Endothelial cell of umbilical vein (primary cell): ENCODE data around the gene USP6NL. TPM values are rescaled to one million over a fixed set of nuclear protein-coding genes. Genes with fewer than 3 reads are reported as not detected.

ENCODE experiments used
- BruUV-seq: library from RNA; stranded (reverse); fragments of 400-500 nt; replicated peaks from 2 replicates; lab custom pipeline; 2021; lab: Mats Ljungman, UMichigan
- CTCF ChIA-PET: fragments of 300-600, 350-600 bp; sonication (Branson Sonifier 250); formaldehyde crosslinking; loops from one replicate; lab custom pipeline; 2021; ENCODE audit warnings: antibody characterized with exemption, inconsistent platforms; lab: Charles Lee
- POLR2A ChIA-PET: fragments of 300-600, 350-600 bp; sonication (Branson Sonifier 250); formaldehyde crosslinking; loops from one replicate; lab custom pipeline; 2021; ENCODE audit warnings: antibody characterized with exemption, inconsistent platforms; lab: Charles Lee
- DNase-seq: peaks from one replicate; pipeline ENCODE4 v3.0.0-alpha.2; 2011; ENCODE audit warnings: low read depth, low spot score
- FAIRE-seq: peaks from 2 replicates; lab custom pipeline; 2011; peaks lifted over from hg19 to GRCh38; lab: Jason Lieb, UNC
- H2AFZ ChIP-seq: 2 replicates; pipeline ENCODE4 v1.6.0; 2012; ENCODE audit warnings: low read depth, low read length, control low read depth, inconsistent platforms
- H3K27ac ChIP-seq: 2 replicates; pipeline ENCODE4 v1.5.1; 2011; ENCODE audit warnings: low read depth, mild to moderate bottlenecking, control low read depth, low read length, moderate library complexity; ENCODE audit not compliant: insufficient read depth
- H3K27me3 ChIP-seq, 2 experiments: 2 replicates each; pipeline versions ENCODE4 v1.6.0 to v1.6.1; 2011; ENCODE audit warnings: low read length in 2 of 2, mixed read lengths in 1 of 2; ENCODE audit not compliant: control insufficient read depth in 2 of 2, insufficient read depth in 2 of 2
- H3K36me3 ChIP-seq, 2 experiments: 2 replicates in 1 of 2; 3 replicates in 1 of 2; pipeline ENCODE4 v1.5.1; 2011; ENCODE audit warnings: low read length in 2 of 2, mild to moderate bottlenecking in 1 of 2, moderate library complexity in 1 of 2; ENCODE audit not compliant: control insufficient read depth in 2 of 2, insufficient read depth in 2 of 2; ENCODE audit errors: extremely low read depth in 1 of 2
- H3K4me1 ChIP-seq: 3 replicates; pipeline ENCODE4 v1.5.1; 2011; ENCODE audit warnings: mild to moderate bottlenecking, low read length; ENCODE audit not compliant: control insufficient read depth, insufficient read depth; ENCODE audit errors: extremely low read depth
- H3K4me2 ChIP-seq: 2 replicates; pipeline ENCODE4 v1.6.1; 2011; ENCODE audit warnings: low read length, control low read depth, mixed read lengths; ENCODE audit not compliant: insufficient read depth
- H3K4me3 ChIP-seq, 3 experiments: fragments of 200-600 bp in 1 of 3; sonication (generic), shearing (Covaris generic) in 1 of 3; replicated peaks in 1 of 3; 2 replicates each; pipeline ENCODE4 v1.5.1; 2011 to 2016; ENCODE audit warnings: control low read depth in 3 of 3, low read length in 3 of 3, mild to moderate bottlenecking in 2 of 3, inconsistent platforms in 1 of 3, low read depth in 1 of 3, moderate library complexity in 1 of 3; ENCODE audit not compliant: insufficient read depth in 1 of 3
- H3K79me2 ChIP-seq: 2 replicates; pipeline ENCODE4 v1.6.0; 2012; ENCODE audit warnings: low read length, inconsistent platforms; ENCODE audit not compliant: control insufficient read depth, insufficient read depth
- H3K9ac ChIP-seq: replicated peaks from 2 replicates; pipeline ENCODE3; 2011; ENCODE audit warnings: low read length, control low read depth; ENCODE audit not compliant: insufficient read depth; ENCODE audit errors: extremely low read depth
- H3K9me1 ChIP-seq: replicated peaks from 3 replicates; pipeline ENCODE4 v1.6.0; 2011; ENCODE audit warnings: mild to moderate bottlenecking, low read length; ENCODE audit not compliant: control insufficient read depth, insufficient read depth; ENCODE audit errors: extremely low read depth
- H3K9me3 ChIP-seq: replicated peaks from 2 replicates; pipeline ENCODE4 v1.5.1; 2012; ENCODE audit warnings: low read length, inconsistent platforms; ENCODE audit not compliant: control insufficient read depth, insufficient read depth
- H4K20me1 ChIP-seq: replicated peaks from 2 replicates; pipeline ENCODE3; 2011; ENCODE audit warnings: mild to moderate bottlenecking, low read length; ENCODE audit not compliant: control insufficient read depth, insufficient read depth; ENCODE audit errors: extremely low read depth
- CTCF ChIP-seq, 2 donors: IDR thresholded peaks; 1 replicate in 1 of 2; 2 replicates in 1 of 2; pipeline ENCODE4 v1.5.1; 2011; ENCODE audit warnings: low read length in 2 of 2, mild to moderate bottlenecking in 2 of 2, moderate library complexity in 2 of 2, control low read depth in 1 of 2, inconsistent platforms in 1 of 2, low read depth in 1 of 2; ENCODE audit not compliant: insufficient read depth in 1 of 2; ENCODE audit errors: extremely low read depth in 1 of 2
- EZH2 ChIP-seq: IDR thresholded peaks from 2 replicates; pipeline ENCODE4 v1.6.1; 2012; ENCODE audit warnings: borderline replicate concordance, low read depth, mild to moderate bottlenecking, moderate library complexity, low read length, inconsistent platforms; ENCODE audit not compliant: severe bottlenecking
- FOS ChIP-seq: IDR thresholded peaks from 2 replicates; pipeline ENCODE4 v1.6.1; 2011; ENCODE audit warnings: mild to moderate bottlenecking, low read length, moderate library complexity, borderline replicate concordance; ENCODE audit not compliant: insufficient read depth
- GATA2 ChIP-seq: IDR thresholded peaks from 2 replicates; pipeline ENCODE4 v1.7.0; 2011; ENCODE audit warnings: low read depth, mild to moderate bottlenecking, moderate library complexity, mixed read lengths, low read length; ENCODE audit not compliant: insufficient read length, insufficient read depth
- JUN ChIP-seq: IDR thresholded peaks from 2 replicates; pipeline ENCODE4 v1.6.1; 2011; ENCODE audit warnings: borderline replicate concordance, low read depth; ENCODE audit not compliant: insufficient read length, insufficient read depth
- MYC ChIP-seq: IDR thresholded peaks from one replicate; pipeline ENCODE4 v1.6.1; 2011; ENCODE audit warnings: mild to moderate bottlenecking, low read depth, low read length
- POLR2A ChIP-seq: IDR thresholded peaks from 2 replicates; pipeline ENCODE4 v1.6.1; 2012; ENCODE audit warnings: low read depth, mild to moderate bottlenecking, control low read depth, low read length
- POLR2AphosphoS5 ChIP-seq: IDR thresholded peaks from 2 replicates; pipeline ENCODE4 v1.6.1; 2012; ENCODE audit warnings: low read depth, mild to moderate bottlenecking, control low read depth, low read length, moderate library complexity; ENCODE audit not compliant: insufficient read depth
- dilution Hi-C: fragments of 300-500 bp; cut with MboI; formaldehyde crosslinking; loops from one replicate; pipeline ENCODE4 v1.15.0; 2019; ENCODE audit warnings: low sequenced_read_pairs; ENCODE audit not compliant: extremely low pct_ligation_motif_present
- intact Hi-C: fragments of 100-400 bp; cut with micrococcal nuclease; formaldehyde crosslinking; loops from one replicate; pipeline ENCODE4 v1.10.0; 2022
- polyA plus RNA-seq, 4 experiments: library from polyadenylated mRNA; depleted of rRNA in 3 of 4; stranded (reverse) in 3 of 4; unstranded in 1 of 4; fragments of >200 nt; gene quantifications; 2 replicates each; pipeline versions ENCODE4 v1.2.1 to v1.2.3, GENCODE V29; 2011 to 2012; ENCODE audit warnings: missing spikeins in 1 of 4
- total RNA-seq: library from RNA; stranded (reverse); gene quantifications from 2 replicates; pipeline ENCODE4 v1.2.3, GENCODE V29; 2021
- TF ChIP-seq, protein P1 (sequence below): IDR thresholded peaks from 2 replicates; pipeline ENCODE4 v1.6.1; 2011; ENCODE audit not compliant: insufficient read depth, insufficient read length

USP6NL gene
- total and polyA plus RNA-seq, 2 donors (not counting 3 experiments of a cell fraction or from before 2014, with no cell fraction given): 13.5 to 29.2 TPM

DNA sequence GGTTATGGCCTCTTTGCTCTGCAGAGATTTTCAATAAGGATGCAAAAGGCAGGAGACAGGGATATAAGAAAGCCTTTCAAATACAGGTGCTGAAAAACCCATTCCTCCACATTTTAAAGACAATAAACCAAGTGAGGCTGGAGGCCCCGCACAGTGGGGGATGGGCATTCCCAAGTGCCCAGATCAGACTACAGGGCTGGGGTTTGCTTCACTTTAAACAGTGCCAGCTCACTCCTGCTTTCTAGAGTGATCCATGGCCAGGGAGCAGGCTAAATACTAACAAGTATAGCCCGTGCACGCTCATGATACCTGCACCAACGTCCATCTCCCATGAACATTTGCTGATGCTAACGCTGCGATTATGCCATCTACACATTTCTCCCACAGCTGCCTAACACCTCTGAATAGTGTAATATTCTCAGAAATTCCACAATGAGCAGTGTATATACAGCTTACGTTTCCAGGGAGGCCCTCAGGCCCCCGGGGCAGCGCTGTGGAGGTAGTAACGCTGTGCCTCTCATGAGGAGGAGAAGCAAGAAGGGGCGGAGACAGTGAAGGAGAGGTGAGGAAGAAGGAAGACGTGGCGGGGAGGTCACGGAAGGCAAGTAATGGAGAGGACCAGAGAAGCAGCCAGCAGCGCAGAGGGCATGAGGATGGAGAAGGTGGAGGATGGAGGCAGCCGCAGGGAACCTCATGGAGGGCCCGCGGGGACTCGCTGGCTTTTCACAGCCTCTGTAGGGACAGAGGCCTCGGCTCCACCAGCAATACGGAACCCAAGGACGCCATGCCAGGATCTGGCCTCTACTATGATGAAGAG is 141.7 kb downstream of the USP6NL start:
- no peaks in the 10 kb centered on the region for H3K27me3 ChIP-seq
- H3K27ac ChIP-seq: no peak overlapping the region
- H4K20me1 ChIP-seq: peaks cover 3% of the 10 kb centered on the region
- no peaks in the 10 kb centered on the region for H3K79me2 ChIP-seq
- H3K4me1 ChIP-seq: peaks cover 10% of the 10 kb centered on the region
- no peak overlapping the region for H3K4me2 ChIP-seq
- H3K9ac ChIP-seq: no peak overlapping the region
- no peaks in the 10 kb centered on the region for H3K9me1 ChIP-seq
- no peak overlapping the region for H3K4me3 ChIP-seq
- dilution Hi-C loops: no loop called here
- CTCF ChIA-PET: no interaction called here
- POLR2A ChIA-PET: no interaction called here
- TF ChIP-seq CTCF (IDR thresholded peaks at IDR 0.05; ENCODE audit: extremely low read depth in 1 of 2, insufficient read depth in 1 of 2, low read depth in 1 of 2, low read length in 2 of 2) (no peak), POLR2AphosphoS5 (no peak), JUN (no peak), MYC (no peak), FOS (no peak), POLR2A (no peak), GATA2 (no peak), EZH2 (no peak)
- TF ChIP-seq, protein P1, sequence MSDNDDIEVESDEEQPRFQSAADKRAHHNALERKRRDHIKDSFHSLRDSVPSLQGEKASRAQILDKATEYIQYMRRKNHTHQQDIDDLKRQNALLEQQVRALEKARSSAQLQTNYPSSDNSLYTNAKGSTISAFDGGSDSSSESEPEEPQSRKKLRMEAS: no peak
- no peaks in the 10 kb centered on the region for H3K9me3 ChIP-seq
- H2AFZ ChIP-seq: no peak overlapping the region
- H3K36me3 ChIP-seq: peaks cover 3 to 4% of the 10 kb centered on the region in 2 experiments
- intact Hi-C loops: no loop called here
- no peak for FAIRE-seq
- no peak for DNase-seq
- no TSS peak for BruUV-seq
